Cardiac septum (tissue), 1 donor: ENCODE measurements around the gene EPO. TPM values are rescaled to one million over a fixed set of nuclear protein-coding genes. Genes with fewer than 3 reads are reported as not detected.
A peak's percentile ranks its signal among the peaks of the same experiment; 100 is the strongest.
"Not testable (repeated sequence)": the region's sequence is repeated elsewhere in the genome, so short reads cannot be mapped to it uniquely, and the experiment has no call there.

Experiments used
- DNase-seq: peaks from one replicate; pipeline ENCODE4 v3.0.0-alpha.2; 2020; ENCODE audit warnings: low spot score
- intact Hi-C: fragments of 100-400 bp; cut with DNase I; formaldehyde crosslinking; loops from one replicate; pipeline ENCODE4 v1.14.0; 2022
- total RNA-seq: library from RNA; stranded (reverse); fragmentation: NEBNext Ultra II Directional; extraction: Animal tissue kit (Norgen Biotek cat#: 25700); gene quantifications from one replicate; pipeline ENCODE4 v1.2.1, GENCODE V29; 2021
- donor health status: DM: no; HTN: no; CAD: no.

EPO gene
- total RNA-seq, 1 donor from 2014 or later, result not detected

DNA sequence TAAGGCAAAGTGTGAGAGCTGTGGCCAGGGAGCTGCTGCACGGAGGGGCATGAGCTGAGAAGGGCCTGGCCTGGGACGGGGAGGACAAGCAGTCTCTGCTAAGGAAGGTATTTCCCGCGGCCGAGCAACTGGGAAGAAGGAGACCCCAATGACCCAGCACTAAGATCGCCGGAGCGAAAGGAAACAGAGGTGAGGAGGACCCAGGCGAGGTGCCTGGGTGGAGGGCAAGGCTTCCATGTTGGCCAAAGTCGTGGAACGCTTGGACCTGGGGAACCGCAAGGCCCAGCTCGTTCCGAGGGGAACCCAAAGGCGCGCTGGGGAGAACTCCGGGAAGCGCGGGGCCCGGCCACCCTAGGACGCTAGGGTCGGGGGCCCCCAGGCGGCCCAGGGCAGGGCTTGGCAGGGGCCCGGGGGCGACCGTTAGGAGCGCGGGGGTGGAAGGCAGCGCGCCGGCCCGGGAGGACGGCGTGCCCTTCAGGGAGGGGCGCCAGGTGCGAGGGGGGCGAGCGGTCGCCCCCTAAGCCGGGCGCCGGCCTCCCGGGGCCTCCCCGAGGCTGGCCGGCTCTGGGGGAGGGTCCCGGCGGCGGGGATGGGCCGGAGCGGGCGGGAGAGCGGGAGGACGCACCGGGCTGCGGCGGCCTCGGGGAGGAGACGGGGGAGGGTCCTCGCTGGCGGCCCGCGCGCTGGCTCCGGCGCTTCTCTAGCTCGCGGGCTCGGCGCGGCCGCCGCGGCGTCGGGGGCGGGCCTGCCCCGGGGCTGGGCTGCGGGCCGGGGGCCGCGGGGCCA is 26.8 kb upstream of the EPO start:
- intact Hi-C loops, result loop anchor here (2.0 to 5.0 kb wide), 4 partner anchors 19 to 226 kb away; partner anchors contain the start of genes FBXO24 and LRCH4
- DNase-seq, result no peak

DNA sequence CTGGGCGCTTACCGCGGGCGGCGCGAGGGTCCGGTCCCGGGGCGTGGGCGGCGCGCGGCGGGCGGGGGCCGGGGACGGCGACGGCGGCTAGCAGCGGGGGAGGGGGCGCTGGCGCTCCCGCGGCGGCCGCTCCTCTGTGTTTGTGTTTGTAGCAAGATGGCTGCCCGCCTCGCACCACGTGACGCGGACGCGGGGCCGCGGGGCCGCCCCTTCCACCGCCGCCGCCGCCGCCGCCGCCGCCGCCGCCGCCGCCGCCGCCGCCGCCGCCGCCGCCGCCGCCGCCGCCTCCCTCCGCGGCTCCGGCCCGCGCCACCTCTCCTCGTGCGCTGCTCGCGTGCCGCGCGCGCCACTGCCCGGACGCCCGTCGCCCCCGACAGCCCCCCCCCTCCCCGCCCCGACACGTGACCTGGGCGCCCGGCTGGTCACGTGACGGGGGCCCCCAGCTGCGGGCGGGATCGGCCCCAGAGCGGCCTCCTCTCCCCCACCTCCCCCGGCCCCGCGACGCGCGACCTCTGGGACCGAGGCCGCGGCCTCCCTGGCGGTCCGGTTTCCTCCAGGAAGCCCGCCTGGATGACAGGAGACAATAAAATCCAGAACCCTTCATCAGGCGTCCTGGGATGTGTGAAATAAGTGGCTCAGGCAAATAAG is 26.0 kb upstream of the EPO start, which contains the start of gene GIGYF1:
GIGYF1 (minus strand) TSS at position 153 of the 648 bp plus-strand sequence. CDS start 6,012 bp downstream, outside the sequence.
- intact Hi-C loops, result loop anchor here (5.0 kb wide), 3 partner anchors 87 to 227 kb away; partner anchors contain the start of genes FBXO24 and LRCH4
- DNase-seq, result peak; percentile 82

GRCh38 chr7:100696123-100696521 is 24.1 kb upstream of the EPO start:
- DNase-seq, result no peak
- intact Hi-C loops, result no loop called here

DNA sequence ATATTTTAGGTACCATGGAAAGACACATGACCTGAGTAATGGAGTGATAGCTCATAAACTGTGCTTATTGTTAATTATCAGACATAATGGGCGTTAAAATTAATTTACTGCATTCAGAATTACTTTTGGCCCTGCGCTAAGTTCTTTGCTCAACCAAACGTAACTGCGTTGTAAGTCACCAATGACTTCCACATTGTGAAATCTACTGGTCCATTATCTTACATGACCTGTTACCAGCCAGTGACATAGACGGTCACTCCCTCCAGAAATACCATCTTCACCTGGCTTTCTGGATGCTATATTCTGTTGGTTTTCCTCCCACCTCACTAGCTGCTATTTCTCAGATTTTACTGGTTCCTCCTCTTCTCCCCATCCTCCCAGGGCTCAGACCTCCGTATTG is 21.2 kb upstream of the EPO start:
- DNase-seq, result no peak
- intact Hi-C loops, result no loop called here

DNA sequence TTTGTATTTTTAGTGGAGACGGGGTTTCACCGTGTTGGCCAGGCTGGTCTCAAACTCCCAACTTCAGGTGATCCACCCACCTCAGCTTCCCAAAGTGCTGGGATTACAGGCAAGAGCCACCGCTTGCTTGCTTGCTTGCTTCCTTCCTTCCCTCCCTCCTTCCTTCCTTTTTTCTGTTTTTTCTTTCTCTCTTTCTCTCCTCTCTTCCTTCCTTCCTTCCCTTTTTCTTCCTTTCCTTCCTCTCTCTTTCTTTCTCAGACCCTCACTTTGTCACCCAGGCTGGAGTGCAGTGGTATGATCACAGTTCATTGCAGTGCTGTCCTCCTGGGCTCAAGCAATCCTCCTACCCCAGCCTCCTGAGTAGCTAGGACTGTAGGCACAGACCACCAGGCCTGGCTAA is 19.2 kb upstream of the EPO start:
- DNase-seq, intact Hi-C loops: not testable (repeated sequence)

- DNase-seq, result peak; percentile 89
- intact Hi-C loops, result loop anchor here (1.0 to 5.0 kb wide), 3 partner anchors 33 to 167 kb away; partner anchors contain the start of genes GNB2 and SLC12A9
Measured at GRCh38 chr7:100705320-100705752, 14.9 kb upstream of the EPO start.

DNA sequence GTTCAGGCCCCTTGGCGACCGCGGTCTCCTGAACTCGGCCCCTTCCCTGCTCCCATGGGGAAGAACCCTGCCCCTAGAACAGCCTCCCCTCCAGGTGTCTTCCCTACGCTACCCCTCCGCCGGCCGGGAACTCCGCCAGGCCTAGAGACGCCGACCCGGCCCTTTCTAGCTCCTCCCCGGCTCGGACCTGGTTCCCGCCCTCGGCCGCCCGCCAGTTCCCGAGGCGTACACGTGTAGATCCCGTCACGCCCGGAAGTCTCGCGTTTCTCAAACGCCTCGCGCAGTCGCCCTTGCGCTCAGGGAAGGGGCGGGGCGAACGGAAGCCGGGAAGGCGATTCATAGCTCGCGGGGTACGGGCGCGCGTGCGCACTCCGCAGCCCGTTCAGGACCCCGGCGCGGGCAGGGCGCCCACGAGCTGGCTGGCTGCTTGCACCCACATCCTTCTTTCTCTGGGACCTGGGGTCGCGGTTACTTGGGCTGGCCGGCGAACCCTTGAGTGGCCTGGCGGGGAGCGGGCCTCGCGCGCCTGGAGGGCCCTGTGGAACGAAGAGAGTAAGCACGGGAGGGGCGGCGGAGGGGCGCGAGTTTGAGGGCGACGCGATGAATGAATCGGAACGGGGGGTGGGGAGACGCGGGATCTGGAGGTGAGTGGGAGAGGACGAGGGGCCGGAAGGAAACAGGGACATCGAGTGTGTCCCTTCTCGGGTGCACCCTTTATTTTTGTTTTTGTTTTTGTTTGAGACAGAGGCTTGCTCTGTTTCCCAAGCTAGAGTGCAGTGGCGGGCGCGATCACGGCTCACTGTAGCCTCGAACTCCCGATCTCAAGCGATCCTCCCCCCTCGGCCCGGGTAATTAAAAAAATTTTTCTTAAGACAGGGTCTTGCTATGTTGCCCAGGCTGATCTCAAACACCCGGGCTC is 14.3 kb upstream of the EPO start, which contains the start of gene POP7:
POP7 (plus strand) TSS at position 369 of the 919 bp plus-strand sequence. CDS start 710 bp downstream, outside the sequence.
- peak; percentile 99 for DNase-seq
- intact Hi-C loops, result loop anchor here (1.0 to 5.0 kb wide), 3 partner anchors 34 to 166 kb away; partner anchors contain the start of genes GNB2 and SLC12A9

DNA sequence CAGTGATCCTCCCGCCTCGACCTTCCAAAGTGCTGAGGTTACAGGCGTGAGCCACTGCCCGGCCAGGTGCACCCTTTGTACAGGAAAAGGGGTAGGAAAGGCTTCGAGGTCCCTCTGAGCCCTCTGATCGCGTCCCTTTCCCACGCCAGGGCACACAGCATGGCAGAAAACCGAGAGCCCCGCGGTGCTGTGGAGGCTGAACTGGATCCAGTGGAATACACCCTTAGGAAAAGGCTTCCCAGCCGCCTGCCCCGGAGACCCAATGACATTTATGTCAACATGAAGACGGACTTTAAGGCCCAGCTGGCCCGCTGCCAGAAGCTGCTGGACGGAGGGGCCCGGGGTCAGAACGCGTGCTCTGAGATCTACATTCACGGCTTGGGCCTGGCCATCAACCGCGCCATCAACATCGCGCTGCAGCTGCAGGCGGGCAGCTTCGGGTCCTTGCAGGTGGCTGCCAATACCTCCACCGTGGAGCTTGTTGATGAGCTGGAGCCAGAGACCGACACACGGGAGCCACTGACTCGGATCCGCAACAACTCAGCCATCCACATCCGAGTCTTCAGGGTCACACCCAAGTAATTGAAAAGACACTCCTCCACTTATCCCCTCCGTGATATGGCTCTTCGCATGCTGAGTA is 13.5 kb upstream of the EPO start:
- intact Hi-C loops, result loop anchor here (5.0 kb wide), 2 partner anchors 34 to 166 kb away; partner anchors contain the start of gene GNB2
- no peak for DNase-seq

GRCh38 chr7:100708395-100708794 is 11.9 kb upstream of the EPO start:
- intact Hi-C loops, result loop anchor here (5.0 kb wide), 2 partner anchors 36 to 164 kb away; partner anchors contain the start of gene GNB2
- no peak for DNase-seq

- no peak for DNase-seq
- intact Hi-C loops, result no loop called here
Measured at GRCh38 chr7:100710452-100710851, 9.8 kb upstream of the EPO start.

GRCh38 chr7:100711369-100711768 is 8.9 kb upstream of the EPO start:
- DNase-seq, result no peak
- intact Hi-C loops, result no loop called here

DNA sequence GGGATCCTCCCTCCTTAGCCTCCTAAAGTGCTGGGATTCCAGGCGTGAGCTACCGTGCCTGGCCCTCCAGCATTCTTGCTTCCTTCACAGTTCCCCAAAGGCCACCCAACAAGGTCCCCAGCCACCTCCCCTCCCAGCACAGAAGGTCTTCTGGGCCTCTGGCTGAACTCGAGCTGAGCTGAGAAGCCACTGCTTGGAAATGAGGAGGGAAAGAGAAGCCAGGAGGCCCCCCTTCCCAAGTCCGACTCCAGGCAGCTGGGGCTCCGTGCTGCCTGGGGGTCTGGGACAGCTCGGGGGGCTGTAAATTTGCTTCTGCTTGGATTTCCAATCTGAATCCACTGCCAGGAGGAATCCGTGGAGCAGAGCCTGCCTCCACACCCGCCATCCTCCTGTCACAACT is 5.5 kb upstream of the EPO start:
- DNase-seq, result no peak

DNA sequence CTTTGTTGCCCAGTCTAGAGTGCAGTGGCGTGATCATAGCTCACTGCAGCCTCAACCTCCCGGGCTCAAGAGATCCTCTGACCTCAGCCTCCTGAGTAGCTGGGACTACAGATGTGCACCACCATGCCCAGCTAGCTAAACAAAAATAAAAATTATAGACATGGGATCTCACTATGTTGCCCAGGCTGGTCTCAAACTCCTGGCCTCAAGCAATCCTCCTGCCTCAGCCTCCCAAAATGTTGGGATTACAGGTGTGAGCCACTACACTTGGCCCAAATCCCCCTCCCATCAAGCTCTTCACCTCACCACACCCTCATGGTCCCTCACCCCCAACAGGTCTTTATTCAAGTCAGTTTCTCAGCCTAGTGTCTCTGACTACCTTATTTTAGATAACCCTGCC is 3.2 kb upstream of the EPO start:
- DNase-seq, intact Hi-C loops: not testable (repeated sequence)

More for the DNA sequence above, 5.5 kb upstream of the EPO start:
- intact Hi-C loops, result no loop called here

GRCh38 chr7:100719523-100720278 is 567 bp upstream of the EPO start:
- intact Hi-C loops, result loop anchor here (5.0 kb wide), 1 partner anchor 252 kb away; no protein-coding TSS in a partner anchor
- DNase-seq, result no peak

DNA sequence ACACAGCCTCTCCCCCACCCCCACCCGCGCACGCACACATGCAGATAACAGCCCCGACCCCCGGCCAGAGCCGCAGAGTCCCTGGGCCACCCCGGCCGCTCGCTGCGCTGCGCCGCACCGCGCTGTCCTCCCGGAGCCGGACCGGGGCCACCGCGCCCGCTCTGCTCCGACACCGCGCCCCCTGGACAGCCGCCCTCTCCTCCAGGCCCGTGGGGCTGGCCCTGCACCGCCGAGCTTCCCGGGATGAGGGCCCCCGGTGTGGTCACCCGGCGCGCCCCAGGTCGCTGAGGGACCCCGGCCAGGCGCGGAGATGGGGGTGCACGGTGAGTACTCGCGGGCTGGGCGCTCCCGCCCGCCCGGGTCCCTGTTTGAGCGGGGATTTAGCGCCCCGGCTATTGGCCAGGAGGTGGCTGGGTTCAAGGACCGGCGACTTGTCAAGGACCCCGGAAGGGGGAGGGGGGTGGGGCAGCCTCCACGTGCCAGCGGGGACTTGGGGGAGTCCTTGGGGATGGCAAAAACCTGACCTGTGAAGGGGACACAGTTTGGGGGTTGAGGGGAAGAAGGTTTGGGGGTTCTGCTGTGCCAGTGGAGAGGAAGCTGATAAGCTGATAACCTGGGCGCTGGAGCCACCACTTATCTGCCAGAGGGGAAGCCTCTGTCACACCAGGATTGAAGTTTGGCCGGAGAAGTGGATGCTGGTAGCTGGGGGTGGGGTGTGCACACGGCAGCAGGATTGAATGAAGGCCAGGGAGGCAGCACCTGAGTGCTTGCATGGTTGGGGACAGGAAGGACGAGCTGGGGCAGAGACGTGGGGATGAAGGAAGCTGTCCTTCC is 620 bp downstream of the EPO start:
- intact Hi-C loops, result loop anchor here (5.0 kb wide), 1 partner anchor 254 kb away; no protein-coding TSS in a partner anchor
- DNase-seq, result no peak

- DNase-seq, result no peak
- intact Hi-C loops, result loop anchor here (5.0 kb wide), 1 partner anchor 254 kb away; no protein-coding TSS in a partner anchor
Measured at GRCh38 chr7:100721505-100721812, 1.2 kb downstream of the EPO start.
